NCI-H526 treated with DMSO at 0.1 percent for 48 hours (cell line): Measurements from ENCODE around the gene RAPGEF4.
"Not testable (repeated sequence)": the region's sequence is repeated elsewhere in the genome, so short reads cannot be mapped to it uniquely, and the experiment has no call there.

Source experiments
- DNase-seq: peaks from one replicate; lab custom pipeline; 2025; lab: John Stamatoyannopoulos, UW

RAPGEF4 gene

DNA sequence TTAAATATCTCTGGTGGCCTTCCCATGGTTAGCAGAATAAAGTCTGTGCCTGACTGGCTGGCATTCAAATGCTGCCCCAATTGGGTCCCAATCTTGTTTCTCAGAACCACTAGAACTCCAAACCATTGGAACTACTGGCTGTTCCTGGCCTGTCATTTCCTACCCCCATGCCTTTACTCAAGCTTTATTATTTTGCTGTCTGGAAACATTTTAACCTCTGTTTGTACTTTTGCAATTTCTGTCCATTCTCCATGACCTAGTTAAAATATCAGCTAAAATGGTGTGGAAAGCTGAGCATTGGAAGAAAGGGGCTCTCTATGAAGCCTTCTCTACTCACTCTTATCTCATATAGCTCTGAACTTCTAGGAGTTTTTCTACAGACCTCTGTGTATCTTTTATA is 38.7 kb downstream of the RAPGEF4 start:
- DNase-seq, result no peak

DNA sequence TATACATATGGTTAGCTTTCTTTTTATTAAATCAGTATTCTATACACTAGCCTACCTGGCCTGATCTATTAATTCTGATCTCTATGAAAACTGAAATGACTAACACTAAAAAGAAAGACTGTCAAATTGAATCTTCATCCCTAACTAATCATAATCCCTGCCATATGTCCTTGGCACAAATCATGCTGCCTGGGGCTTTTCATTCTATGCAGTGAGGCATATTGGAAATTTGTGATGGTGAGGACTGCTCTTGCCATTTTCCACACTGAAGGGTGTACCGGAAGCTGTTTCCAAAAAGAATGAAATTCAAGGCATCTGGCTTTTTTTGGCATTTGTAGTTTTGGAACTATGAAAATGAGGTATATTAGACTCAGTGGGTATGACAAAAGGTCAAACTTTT is 39.7 kb downstream of the RAPGEF4 start:
- no peak for DNase-seq

DNA sequence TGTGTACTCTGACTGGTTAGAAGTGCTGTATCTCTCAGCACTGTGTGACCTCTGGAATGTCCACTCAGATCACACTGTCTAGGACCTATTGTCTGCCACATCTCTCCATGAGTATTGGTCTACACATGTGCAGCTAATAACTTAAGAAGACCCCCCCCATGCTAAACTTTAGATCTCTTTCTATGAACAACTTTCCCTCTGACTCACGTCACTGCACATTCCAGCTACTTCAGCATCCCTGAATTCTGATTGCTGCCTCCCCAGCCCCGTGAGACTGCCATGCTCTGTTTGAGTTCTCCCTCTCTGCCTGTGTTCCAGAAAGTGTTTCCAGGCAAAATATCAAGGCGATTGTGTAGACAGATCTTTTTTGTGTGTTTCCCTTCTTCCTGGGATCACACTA is 41.8 kb downstream of the RAPGEF4 start:
- no peak for DNase-seq

DNA sequence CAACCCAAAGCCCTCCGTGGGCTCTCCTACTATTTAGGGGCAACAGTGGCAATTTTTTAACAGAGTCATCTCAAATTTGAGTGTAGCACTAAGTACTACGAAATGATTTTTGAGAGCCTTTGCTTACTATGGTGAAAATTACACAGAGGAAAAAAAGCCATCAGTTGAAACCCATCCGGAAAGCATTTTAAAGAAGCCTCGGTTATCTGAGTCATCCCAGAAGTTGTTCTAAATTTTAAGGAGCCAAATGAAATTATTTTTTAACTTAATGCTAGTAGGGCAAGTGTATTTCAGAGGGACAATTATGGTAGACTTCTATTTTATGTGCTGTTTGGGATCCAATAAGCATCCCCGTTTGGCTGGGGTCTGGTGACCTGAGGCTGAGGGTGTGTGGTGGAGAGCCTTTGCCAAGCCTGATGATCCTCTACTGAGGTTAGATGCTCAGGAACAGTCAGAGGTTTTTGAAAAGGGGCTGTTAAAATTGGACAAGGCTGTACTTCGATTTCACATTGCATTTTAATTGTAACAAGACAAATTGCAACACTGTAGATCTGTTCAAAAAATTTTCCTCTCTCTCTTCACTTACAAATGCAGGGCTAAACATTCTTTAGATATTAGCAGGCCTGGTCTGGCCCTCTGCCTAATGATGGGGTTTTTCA is 47.0 kb downstream of the RAPGEF4 start:
- DNase-seq, result no peak

DNA sequence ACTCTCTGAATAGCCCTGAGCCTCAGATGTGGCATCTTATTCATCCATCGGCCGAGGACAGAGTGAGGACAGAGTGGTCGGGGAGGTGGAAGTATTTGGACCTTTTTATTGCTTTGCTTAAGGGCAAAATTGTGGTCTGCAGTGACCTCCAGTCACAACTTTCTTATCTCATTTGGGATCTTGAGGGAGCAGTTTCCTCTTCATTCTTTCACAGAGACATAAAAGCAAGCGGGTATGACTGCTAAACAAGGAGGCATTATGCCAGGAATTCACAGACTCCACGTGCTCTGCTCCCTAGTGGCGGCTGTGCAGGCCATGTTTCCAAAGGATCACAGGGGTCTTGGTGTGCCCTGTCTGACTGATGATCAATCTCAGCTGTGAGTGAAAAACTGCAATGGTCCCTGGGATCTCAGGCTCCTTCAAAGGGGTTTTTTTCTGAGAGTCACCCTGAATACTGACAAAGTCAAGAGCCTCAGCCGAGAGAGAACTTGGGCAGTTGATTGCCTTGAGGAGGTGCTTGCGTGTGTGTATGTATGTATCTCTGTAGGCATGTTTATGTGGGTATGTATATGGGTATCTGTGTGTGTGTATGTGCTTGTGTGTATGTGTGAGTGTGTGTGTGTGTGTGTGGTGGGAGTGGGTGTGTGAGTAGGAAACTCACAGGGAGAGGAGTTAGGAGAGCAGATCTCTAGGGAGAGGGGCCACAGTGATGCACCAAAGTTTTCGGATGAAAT is 47.7 kb downstream of the RAPGEF4 start:
- no peak for DNase-seq

DNA sequence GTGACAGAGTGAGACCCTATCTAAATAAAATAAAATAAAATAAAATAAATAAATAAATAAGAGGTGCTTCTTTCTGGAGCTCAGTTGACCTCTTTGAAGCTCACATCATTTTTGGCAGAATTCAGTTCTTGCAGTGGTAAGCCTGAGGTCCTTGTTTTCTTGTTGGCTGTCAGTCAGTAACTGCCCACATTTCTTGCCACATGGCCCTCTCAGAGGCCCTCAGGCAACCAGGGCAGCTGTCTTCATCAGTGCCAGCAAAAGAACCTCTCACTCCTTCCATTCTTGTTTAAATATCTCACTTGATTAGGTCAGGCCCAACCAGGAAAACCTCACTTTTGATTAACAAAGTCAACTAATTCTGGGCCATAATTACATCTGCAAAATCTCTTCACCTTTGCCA is 53.2 kb downstream of the RAPGEF4 start:
- DNase-seq, result no peak

DNA sequence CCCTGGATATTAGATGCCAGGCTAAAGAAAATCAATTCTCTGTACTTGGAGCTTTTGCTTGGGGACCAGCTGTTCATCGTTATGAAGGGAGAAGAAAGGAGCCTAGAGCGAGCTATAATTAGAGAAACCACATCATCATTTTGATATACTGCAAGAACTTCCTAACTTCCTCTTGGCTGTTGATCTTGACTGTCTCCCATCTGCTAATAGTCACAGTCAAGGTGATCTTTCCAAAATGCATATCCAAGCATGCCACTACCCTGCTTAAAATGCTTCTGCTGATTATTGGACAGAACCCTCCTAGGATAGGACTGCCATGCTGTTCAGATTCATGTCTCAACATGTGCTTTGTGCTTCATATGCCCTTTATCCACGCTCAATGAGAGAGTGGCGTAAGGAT is 54.8 kb downstream of the RAPGEF4 start:
- DNase-seq, result no peak

DNA sequence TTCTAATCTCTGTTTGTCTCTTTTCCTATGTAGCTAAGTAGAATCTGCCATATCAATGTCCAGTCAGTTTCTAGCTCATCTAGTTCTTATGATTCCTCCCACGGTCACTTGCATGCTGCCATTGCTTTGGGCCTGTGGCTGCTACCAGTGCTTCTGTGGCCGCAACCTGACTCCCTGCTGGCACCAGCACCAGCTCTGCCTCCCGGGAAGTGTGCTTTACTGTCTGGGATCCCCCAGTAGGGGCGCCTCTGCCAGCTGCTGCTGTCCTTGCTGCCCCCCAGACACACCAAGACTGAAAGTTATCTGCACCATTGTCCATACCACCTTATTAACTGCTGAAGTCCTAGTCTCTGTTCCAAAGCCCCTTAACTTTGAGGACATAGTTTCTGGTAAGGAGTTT is 56.3 kb downstream of the RAPGEF4 start:
- no peak for DNase-seq

DNA sequence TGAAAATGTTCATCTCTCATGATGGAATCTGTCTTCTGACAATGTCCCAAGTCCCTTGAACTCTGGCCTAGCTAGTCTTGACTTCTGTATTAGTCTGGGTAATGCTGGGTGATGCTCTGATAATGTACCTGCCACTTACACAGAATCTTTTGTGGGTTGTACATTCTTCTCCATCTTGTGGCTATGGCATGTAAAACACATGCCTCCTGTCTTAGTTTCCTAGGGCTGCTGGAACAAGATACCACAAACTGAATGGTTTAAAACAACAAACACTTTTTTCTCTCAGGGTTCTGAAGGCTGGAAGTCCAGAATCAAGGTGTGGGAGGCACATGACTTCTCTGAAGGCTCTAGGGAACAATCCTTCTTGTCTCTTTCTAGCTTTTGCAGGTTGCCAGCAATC is 57.1 kb downstream of the RAPGEF4 start:
- no peak for DNase-seq

DNA sequence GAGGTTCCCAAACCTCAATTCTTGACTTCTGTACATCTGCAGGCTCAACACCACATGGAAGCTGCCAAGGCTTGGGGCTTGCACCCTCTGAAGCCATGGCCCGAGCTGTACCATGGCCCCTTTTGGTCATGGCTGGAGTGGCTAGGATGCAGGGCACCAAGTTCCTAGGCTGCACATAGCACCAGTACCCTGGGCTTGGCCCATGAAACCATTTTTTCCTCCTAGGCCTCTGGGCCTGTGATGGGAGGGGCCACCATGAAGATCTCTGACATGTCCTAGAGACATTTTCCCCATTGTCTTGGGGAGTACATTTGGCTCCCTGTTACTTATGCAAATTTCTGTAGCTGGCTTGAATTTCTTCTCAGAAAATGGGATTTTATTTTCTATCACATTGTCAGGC is 67.7 kb downstream of the RAPGEF4 start:
- DNase-seq, result not testable (repeated sequence)

DNA sequence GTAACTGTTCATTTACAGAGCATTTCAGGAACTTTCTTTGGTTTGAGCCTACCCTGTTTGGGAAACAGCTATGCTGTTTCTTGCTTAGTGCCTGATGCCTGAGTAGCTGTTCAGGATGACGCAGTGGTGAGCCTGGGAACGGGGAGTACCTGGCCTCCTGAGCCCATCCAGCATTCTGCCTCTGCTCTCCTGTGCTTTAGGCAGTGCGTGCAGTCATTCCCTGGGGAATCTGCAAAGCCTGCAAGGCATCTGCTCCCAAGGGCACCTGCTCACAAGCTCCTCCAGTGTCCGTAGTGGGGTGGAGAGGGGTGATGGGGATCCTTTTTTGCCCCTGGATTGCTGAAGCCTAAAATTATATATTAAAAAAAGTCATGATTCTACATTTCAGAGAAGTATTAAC is 68.8 kb downstream of the RAPGEF4 start:
- DNase-seq, result no peak

DNA sequence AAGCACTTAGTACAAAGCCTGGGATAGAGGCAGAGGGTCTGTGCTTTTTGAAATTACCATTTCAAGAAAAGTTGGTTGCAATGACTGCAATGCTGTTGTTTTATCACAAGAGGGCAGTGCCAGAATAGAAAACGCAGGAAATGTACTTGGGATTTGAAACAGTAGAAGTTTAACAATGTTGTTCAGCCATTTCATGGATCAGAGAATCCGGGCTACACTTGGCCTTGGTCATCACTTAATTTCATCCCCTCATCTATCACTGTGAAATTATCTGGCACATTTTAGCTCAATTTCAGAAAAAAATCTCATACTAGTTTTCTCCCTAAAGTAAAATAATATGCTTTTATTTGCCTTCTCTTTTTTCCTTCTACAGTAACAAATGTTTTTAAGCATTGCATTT is 70.8 kb downstream of the RAPGEF4 start:
- peak; percentile 64 for DNase-seq

DNA sequence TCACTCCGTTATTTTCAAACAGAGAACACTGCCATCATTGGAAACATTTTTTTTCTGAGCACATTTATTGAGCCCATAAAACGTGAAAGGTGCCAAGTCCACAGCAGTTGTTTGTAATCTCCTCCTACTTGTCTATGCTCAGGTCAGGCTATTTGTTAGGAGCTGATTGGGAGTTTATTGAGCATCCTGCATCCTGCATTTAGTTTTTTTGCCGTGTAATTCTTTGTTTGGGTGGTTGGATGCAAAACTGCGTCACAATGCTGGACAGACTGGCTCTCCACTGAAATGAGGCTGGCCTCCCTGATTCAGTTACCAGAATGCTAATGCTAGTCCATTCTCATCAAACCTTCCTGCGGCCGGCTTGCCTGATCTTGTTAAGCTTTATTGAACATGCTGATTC is 71.4 kb downstream of the RAPGEF4 start:
- peak; percentile 19 for DNase-seq

DNA sequence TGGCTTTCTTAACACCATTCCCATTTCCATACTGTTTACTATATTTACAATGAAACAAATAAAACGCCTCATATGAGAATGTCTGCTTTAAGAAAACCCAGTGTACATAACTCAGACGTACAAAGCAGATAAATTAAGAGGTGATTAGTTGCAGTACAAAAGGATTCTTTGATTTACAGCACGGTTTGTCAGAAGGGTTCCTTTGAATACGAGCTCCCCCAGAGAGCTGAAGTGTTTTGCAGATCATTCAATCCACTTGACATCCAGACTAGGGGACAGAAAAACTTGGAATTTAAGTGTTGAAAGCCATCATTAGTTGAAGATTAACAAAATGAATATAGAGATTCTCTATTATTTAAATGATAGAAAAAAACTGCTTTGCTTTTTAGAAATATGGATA is 72.5 kb downstream of the RAPGEF4 start:
- no peak for DNase-seq

DNA sequence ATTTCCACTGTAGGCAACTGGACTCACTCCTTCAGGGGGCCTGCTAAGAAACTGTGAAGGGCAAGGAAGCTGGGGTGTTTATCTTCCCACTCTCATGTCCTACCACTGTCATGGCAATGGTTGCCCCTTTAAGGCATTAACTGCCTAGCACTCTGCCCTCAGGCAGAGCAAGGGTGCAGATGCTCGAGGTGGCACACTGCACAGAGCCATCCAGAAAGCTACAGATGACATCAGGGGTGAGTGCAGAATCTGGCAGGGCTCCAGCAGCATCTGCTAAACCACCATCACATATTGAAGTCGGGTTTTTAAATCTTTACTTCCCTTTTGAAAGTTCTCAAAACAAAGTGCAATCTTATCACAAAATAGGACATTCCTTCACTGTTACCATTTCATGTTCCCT is 75.4 kb downstream of the RAPGEF4 start:
- DNase-seq, result no peak

DNA sequence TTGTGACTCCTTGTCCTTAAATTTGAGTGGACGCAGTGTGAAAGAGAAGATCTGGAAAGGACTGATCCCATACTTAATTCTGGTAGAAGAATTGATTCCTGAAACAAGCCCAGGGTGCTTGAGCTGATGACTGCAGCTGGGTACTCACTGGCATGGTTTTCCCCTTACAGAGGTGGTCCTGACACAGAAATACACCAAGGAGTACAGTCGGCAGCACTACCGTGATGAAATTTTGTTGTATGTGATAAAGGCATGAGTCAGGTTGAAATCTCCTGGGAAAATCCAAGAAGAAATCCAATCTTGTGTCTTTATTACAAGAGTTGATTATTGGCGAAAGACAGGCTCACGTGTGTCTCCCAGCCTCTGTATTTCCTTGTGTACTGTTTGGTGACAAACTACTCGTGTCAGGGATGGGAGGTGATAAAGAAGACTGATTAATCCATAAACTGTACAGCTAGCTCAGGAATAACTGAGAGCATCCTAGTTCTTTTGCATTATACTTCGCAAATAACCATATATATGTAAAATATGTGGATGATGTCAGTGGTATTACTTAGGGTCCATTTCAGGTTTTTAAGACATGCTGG is 76.6 kb downstream of the RAPGEF4 start:
- no peak for DNase-seq

DNA sequence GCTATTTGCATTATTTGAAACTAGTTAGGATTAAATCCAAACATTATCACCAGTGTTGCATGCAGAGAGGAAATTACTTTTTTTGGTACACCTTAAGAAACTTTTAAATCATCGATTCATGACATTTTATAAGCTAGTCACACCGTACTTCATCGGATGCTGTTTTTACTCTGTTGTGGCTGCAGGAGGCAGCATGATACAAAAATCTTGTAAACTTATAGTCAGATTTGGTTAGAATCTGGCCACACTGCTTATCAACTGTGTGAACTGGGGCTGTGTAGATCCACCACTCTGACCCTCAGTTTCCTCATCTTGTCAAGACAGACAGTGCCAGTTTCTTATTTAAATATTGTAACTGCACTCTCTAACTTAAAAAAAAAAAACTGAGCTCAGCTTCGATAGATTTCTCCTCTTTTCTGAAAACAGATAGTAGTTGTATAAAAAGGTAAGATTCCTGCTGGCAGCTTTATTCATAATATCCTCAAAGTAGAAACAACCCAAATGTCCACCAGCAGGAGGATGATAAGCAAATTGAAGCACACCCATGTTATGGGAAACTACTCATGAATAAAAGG is 77.8 kb downstream of the RAPGEF4 start:
- DNase-seq, result peak; percentile 59

DNA sequence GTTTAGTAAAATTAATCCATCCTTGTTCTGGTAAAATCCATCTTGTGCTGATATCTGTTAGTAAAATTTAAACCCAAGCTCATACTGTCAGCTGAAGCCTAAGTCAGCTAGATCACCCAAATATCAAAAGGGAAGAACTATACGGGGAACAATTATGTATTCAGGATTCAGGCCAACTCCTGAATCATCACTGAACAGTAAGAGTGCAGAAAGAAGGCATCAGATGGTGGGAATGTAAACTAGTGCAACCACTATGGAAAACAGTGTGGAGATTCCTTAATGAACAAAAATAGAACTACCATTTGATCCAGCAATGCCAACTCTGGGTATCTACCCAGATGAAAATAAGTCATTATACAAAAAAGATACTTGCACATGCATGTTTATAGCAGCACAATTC is 81.8 kb downstream of the RAPGEF4 start:
- no peak for DNase-seq

DNA sequence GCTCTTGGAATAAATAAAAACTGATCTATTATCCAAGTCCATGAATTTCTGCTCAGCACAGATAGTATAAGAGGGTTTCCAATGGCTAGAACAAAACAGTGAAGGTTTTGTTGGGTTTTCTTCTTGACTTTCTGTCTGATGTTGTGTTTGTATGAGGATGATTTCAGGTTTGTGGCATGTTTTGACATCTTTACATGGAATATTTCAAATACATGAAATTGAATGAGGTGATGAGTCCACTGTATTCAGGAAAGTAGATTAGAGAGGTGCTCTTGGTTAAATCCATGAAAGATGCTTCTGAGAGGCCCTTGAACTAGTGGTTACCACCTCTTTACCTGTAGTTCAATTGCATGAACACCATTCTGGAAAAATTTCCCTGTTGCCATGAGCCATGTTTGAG is 84.3 kb downstream of the RAPGEF4 start:
- no peak for DNase-seq

DNA sequence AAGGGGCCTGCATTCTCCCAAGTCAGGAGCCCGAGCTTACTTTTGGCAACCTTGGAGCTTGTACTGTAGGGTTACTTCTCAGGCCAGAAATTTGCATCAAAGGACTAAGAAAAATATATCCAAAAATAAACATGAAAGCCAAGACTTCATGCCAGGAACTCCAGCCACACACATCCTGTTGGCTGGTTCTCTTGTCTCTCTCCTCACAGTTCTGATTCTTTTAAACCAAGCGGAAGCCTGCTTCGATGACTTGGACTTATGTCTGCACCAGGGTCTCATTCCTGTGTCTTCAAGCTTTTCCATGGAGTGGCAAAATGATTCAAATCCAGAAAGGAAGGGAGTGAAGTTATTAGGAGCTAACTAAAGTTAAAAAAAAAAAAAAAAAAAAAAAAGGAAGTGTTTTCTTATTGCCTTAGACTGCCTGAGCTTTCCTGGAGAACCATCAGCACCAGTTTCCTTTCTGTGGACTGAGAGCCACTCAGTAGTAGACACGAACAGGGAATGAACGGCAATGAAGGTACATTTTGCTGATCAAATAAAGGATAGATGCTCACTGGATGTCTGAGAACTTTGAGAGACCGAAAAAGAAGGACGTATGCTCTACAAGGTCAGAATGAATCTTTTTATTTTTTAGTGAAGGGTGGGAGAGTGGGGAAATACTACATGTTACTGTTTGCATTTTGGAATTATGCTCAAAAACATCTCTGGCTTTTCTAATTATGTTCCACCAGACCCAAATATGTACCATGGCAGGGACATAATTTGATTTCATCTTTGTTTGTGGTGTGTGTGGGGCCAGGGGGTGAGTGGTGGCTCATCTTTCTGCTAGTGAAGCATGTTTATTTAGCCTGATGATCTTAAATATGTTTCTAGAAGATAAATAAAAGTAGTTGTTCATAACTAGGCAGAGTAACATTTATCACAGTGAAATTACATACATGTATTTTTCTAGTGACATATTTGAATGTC is 86.0 kb downstream of the RAPGEF4 start:
- no peak for DNase-seq

DNA sequence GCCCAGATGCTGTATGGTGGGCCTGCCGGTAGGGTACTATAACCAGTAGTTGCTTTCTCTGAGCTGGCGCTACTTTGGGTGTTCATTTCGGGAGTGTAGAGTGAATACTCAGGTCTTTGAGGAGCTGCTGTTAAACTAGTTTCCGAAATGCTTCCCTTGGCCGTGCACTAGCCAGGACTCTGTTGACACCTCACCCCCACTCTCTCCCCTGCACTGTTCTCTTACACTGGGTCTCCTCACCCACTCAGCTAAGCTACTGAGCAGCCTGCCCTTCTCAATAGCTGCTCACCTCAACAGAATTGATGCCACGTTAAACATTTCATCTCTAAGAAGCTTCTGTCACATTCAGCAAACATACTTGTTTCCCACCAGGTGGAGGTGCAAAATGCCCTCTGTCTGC is 86.9 kb downstream of the RAPGEF4 start:
- no peak for DNase-seq

DNA sequence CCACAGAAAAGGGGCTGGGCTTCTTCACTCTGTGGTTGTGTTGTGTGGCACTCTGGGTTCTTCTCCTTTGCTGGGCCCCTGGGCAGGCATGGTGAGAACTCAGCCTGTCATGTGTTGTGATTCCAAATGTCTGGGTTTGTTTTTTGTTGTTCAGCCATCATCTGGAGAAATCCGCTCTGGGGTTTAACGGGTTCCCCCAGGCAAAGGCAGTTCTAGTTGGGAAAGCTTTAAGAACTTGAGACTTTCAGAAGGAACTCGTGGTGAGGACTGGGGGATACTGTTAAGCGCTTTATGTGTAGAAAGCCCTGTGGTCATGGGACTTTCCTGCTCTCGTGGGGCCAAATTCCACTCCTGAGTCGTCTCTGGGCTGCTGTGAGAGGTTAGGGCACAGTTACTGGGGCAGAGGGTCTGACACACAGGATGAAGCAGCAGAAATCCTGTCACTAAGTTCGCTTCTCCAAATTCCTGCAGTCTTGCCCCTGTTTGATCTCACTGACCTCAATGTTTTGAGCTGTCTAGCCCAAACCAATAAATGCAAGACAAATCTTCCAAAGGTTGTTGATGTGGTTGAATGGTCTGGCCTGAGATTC is 87.7 kb downstream of the RAPGEF4 start:
- DNase-seq, result no peak
